Erythroblast (primary cell): ENCODE measurements around the gene FOXN4.

Source experiments
- DNase-seq, 2 experiments: peaks; one replicate each; lab custom pipeline; 2025; lab: John Stamatoyannopoulos, UW
- GATA1 ChIP-seq: IDR thresholded peaks from 2 replicates; pipeline ENCODE4 v1.6.1; 2011; ENCODE audit warnings: low read depth, mild to moderate bottlenecking, control low read depth, low read length, moderate library complexity
- POLR2A ChIP-seq: IDR thresholded peaks from 2 replicates; pipeline ENCODE4 v1.6.1; 2011; ENCODE audit warnings: mild to moderate bottlenecking, low read length

The FOXN4 gene

DNA sequence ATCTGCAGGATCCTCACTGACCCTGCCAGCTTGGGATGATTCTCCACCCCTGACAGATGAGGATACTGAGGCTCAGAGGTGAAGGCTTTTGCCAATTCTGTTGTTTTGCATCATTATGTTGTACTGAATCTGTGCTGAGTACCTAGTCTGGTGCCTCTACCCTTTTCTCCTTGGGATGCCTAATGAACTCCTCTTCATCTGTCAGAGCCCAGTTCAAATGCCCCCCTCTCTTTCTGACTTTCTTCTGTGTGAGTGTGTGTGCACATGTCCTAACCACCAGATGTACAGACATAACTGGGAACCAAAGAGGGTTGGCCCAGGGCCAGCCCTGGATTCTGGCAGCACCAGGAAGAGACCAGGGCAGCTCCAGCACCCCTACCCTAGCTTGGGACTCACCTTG lies 22.8 kb downstream of the FOXN4 start:
- TF ChIP-seq GATA1, result no peak
- no peak for TF ChIP-seq POLR2A
- DNase-seq, result no peak

GRCh38 chr12:109284392-109284791 lies 24.7 kb downstream of the FOXN4 start:
- no peak for DNase-seq
- no peak for TF ChIP-seq GATA1
- no peak for TF ChIP-seq POLR2A

DNA sequence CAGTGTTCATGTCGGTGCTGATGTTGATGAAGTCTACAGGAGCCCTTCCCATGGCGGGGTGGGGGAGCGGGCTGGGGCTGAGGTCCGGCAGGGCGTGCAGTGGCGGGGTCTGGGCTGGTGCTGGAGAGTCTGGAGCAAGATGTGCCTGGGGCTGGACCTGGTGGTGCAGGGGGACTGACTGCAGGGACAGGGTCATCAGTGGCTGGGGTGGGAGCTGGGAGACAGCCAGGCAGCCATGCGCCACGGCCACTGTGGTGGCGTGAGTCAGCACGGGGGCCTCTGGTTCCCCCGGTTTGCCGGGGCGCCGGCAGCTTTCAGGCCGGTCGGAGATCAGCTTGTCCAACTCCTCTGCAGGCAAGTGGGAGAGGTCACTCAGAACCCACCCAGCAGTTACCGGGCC lies 27.6 kb downstream of the FOXN4 start:
- no peak for DNase-seq
- TF ChIP-seq POLR2A (no peak), GATA1 (no peak)

DNA sequence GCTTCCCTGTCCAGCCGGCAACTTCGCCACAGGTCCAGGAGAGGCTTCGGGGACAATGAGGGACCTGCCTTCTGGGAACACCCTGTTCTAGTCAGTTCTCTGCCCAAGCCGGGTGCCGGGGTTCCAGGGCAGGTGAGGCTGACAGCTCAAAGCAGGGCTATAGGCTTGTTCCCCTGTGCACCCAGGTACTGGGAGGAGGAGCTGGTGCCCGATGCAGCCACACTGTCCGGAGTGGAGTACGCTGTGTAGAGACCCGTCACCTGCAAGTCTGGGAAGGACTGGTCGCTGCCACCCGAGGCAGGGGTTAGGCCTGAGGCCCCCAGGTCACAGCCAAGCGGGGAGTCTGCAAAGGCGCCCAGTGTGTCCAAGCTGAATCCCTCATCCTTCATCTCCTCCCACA lies 29.6 kb downstream of the FOXN4 start:
- DNase-seq, result no peak
- TF ChIP-seq POLR2A (no peak), GATA1 (no peak)

DNA sequence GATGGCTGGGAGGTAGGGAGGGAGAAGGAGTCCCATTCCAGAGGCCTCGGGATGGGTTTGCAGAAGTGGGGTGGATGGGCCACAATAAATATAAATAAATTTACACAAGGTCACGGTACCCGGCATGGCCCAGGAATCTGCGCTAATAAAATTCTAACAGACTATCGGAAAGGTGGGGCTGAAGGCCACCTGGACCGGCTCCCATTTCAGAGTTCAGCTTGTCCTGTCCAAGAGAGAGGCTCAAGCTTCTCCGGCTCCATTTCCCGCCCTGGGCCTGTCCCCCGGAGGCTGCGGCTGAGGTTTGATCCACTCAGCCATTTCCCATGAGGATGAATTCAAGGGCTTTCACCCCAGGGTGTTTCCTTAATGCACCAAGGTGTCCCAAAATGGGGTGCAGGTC lies 30.2 kb downstream of the FOXN4 start:
- no peak for DNase-seq
- TF ChIP-seq GATA1, result no peak
- no peak for TF ChIP-seq POLR2A

DNA sequence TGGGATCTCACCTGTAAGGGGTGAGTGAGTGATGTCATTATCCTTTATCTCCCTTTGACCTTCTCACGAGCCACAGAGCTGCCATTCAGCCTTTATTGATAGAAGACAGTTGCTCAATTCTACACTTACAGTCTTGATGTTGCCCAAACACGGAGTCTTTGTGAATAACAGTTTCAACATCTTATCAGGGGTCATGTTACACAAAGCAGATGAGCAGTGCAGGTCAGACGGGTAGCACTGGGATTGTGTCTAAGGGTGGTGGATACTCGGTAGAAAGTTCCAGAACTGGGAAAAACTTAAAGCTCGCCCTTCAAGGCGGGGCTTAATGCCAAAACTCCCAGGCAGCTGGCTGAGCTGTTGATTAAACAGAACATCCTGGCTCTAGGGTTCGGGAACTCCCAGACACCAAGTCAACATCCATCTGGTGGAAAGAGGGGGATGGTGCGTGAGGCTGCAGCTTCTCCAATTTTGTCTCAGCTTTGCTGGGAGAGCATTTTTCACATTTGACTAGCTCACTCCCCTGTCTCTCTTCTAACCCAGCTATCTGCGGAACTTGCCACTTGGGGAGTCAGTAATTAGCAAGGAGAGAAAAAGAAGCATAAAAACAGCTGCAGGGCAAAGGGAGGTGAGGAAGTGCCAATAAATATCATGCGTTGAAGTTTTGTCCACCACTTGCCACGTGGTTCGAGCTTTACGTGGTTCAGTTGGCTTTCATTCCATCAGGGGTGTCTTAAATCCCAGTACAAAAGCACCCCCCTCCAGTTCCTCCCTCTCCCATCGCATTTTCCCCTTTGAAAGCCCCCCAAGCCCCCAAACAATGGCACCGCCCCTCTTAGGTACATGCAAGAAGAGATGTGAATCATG lies 31.0 kb downstream of the FOXN4 start:
- DNase-seq, result no peak

GRCh38 chr12:109277255-109277898 lies 31.7 kb downstream of the FOXN4 start:
- DNase-seq, result no peak
- no peak for TF ChIP-seq POLR2A
- TF ChIP-seq GATA1, result no peak

More for the DNA sequence above, 31.0 kb downstream of the FOXN4 start:
- TF ChIP-seq POLR2A (no peak), GATA1 (no peak)

DNA sequence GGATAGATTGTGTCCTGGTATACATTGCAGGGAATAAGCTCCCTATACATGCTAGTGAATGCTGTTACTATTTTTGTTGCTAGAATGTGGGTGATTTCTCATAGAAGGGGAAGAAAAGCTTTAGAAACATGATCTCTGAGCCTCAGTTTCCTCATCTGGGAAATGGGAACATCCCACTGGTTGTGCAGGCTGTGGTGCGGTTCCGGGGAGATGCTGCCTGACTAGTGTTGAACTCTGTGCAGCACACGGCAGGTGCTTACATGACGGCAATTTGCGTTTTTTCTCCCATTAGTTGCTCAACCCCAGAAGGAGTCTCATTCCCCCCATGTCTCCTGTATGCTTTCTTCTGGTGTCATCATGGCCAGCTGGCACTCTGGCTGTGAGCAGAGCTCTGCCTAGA lies 32.9 kb downstream of the FOXN4 start:
- DNase-seq, result no peak

GRCh38 chr12:109275173-109275572 lies 33.9 kb downstream of the FOXN4 start:
- no peak for DNase-seq

More for the DNA sequence above, 32.9 kb downstream of the FOXN4 start:
- TF ChIP-seq GATA1 (no peak), POLR2A (no peak)

DNA sequence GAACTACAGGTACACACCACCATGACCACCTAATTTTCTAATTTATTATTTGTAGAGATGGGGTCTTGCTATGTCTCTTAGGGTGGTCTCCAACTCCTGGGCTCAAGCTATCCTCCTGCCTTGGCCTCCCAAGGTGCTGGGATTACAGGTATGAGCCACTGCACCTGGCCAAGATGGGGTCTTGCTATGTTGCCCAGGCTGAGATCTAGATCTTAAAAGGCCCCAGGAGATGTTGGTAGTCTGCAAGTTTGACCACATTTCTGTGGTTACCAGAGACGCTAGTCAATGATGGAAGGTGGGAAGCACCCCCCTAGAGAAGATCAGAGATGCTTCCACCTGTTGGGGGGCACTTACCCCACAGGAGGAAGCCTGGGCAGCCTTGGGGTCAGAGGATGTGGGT lies 34.7 kb downstream of the FOXN4 start:
- no peak for TF ChIP-seq POLR2A
- no peak for TF ChIP-seq GATA1
- DNase-seq, result no peak

More at GRCh38 chr12:109275173-109275572, 33.9 kb downstream of the FOXN4 start:
- TF ChIP-seq GATA1 (no peak), POLR2A (no peak)

GRCh38 chr12:109273354-109273753 lies 35.7 kb downstream of the FOXN4 start:
- no peak for DNase-seq
- TF ChIP-seq POLR2A, result no peak
- TF ChIP-seq GATA1, result no peak

DNA sequence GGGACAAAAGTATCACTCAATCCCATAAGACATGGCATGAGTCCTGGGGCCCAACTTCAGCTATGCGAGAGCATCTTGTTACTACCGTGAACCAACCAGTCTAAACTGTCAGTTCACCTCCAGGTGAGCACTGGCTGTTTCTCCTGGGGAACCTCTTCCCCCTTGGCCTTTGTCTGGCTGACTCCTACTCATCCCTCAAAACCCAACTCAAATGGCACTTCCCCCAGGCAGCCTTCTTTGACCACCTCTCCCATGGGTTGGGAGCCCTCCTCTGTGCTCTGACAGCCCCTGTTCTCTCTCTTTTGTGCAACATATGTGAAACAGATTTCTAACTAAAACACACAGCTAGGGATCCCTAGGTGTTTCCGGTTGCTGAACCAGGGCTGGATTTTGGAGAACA lies 37.7 kb downstream of the FOXN4 start:
- DNase-seq, result no peak
- TF ChIP-seq GATA1 (no peak), POLR2A (no peak)

DNA sequence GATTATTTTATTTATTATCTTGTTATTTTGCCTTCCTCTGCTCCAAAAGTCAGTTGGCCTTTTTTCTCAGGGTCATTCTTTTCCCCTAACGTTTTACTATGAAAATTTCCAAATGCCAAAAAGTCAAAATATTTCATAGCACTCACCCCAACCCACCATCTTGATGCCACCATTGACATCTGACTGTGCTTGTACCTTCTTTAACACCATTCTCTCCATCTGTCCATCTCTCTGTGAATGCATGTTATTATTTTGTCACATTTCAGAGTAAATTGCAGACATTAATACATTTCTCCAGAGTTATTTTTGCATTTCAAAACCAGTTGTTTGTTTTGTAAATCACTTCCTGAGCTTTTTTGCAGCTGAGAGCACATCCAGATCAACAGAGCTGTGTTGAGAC lies 38.6 kb downstream of the FOXN4 start:
- no peak for TF ChIP-seq POLR2A
- no peak for TF ChIP-seq GATA1

DNA sequence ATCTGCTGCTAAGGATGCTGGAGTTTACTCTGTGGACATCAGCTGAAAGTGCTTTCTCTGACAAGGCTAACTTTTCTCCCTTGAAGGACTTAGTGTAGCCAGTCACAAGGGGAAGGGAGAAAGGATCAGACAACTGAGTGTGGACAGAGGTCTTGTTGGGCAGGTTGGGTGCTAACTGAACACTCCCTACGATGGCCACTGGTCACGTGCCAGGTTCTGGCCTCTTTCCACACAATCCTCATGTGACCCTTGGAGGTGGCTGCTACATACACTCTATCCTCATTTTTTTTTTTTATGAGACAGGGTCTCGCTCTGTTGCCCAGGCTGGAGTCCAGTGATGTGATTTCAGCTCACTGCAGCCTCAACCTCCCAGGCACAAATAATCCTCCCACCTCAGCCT lies 39.7 kb downstream of the FOXN4 start:
- DNase-seq, result no peak
- TF ChIP-seq GATA1 (no peak), POLR2A (no peak)

More for the DNA sequence above, 38.6 kb downstream of the FOXN4 start:
- DNase-seq, result no peak
